ENCODE results near the gene ETV7. TPM values are rescaled to one million over a fixed set of nuclear protein-coding genes. Genes with fewer than 3 reads are reported as not detected.

ETV7 gene
- total RNA-seq, 1 experiment from 2014 or later: 0.58 TPM

GRCh38 chr6:36326356-36326995 is 61.0 kb downstream of the ETV7 start:
- no peak overlapping the region for H3K4me3 ChIP-seq (ENCODE audit: low read depth, low read length, poor library complexity, severe bottlenecking)
- ChIA-PET POLR2A (ENCODE audit: low non-redundant PET) (no interaction called here), CTCF (no interaction called here)
- no peak for DNase-seq (ENCODE audit: low spot score)
- no peaks in the 10 kb centered on the region for H3K4me1 ChIP-seq (ENCODE audit: insufficient read depth, low read length, poor library complexity, severe bottlenecking)
- no peaks in the 10 kb centered on the region for H3K36me3 ChIP-seq (ENCODE audit: insufficient read depth, low read length, poor library complexity, severe bottlenecking)
- H3K9me3 ChIP-seq (ENCODE audit: low read depth, low read length, poor library complexity, severe bottlenecking): no peaks in the 10 kb centered on the region
- no peak overlapping the region for H3K27ac ChIP-seq (ENCODE audit: low read depth, low read length, poor library complexity, severe bottlenecking)
- no peak for TF ChIP-seq CTCF (conservative IDR thresholded peaks at IDR 0.05; ENCODE audit: low read depth, low read length)
- no peak for TF ChIP-seq EZH2 (IDR thresholded peaks at IDR 0.05; ENCODE audit: borderline replicate concordance, low read depth, low read length, poor library complexity, severe bottlenecking)
- no peaks in the 10 kb centered on the region for H3K27me3 ChIP-seq (replicated peaks; ENCODE audit: insufficient read depth, low read depth, low read length, poor library complexity)
- intact Hi-C loops (cut with micrococcal nuclease; ENCODE audit: unreplicated experiment): no loop called here
- BruUV-seq (replicated peaks): no TSS peak

- Histone ChIP-seq H3K4me1 (ENCODE audit: insufficient read depth, low read length, poor library complexity, severe bottlenecking) (no peaks in the 10 kb centered on the region), H3K27me3 (replicated peaks; ENCODE audit: insufficient read depth, low read depth, low read length, poor library complexity) (no peaks in the 10 kb centered on the region), H3K9me3 (ENCODE audit: low read depth, low read length, poor library complexity, severe bottlenecking) (no peaks in the 10 kb centered on the region), H3K36me3 (ENCODE audit: insufficient read depth, low read length, poor library complexity, severe bottlenecking) (no peaks in the 10 kb centered on the region), H3K4me3 (ENCODE audit: low read depth, low read length, poor library complexity, severe bottlenecking) (no peak overlapping the region), H3K27ac (ENCODE audit: low read depth, low read length, poor library complexity, severe bottlenecking) (no peak overlapping the region)
- BruUV-seq (replicated peaks): no TSS peak
- intact Hi-C loops (cut with micrococcal nuclease; ENCODE audit: unreplicated experiment): no loop called here
- no peak for DNase-seq (ENCODE audit: low spot score)
- TF ChIP-seq CTCF (conservative IDR thresholded peaks at IDR 0.05; ENCODE audit: low read depth, low read length) (no peak), EZH2 (IDR thresholded peaks at IDR 0.05; ENCODE audit: borderline replicate concordance, low read depth, low read length, poor library complexity, severe bottlenecking) (no peak)
- POLR2A ChIA-PET (ENCODE audit: low non-redundant PET): no interaction called here
- CTCF ChIA-PET: interaction anchor here (0.6 kb wide), 1 partner anchor 23 kb away, joined by 4 read pairs; no protein-coding TSS in a partner anchor
These were observed 62.8 kb downstream of the ETV7 start for GRCh38 chr6:36324715-36325114.

GRCh38 chr6:36324191-36324590 is 63.3 kb downstream of the ETV7 start:
- BruUV-seq (replicated peaks): no TSS peak
- Histone ChIP-seq H3K4me3 (ENCODE audit: low read depth, low read length, poor library complexity, severe bottlenecking) (no peak overlapping the region), H3K27me3 (replicated peaks; ENCODE audit: insufficient read depth, low read depth, low read length, poor library complexity) (no peaks in the 10 kb centered on the region), H3K9me3 (ENCODE audit: low read depth, low read length, poor library complexity, severe bottlenecking) (no peaks in the 10 kb centered on the region), H3K27ac (ENCODE audit: low read depth, low read length, poor library complexity, severe bottlenecking) (no peak overlapping the region), H3K36me3 (ENCODE audit: insufficient read depth, low read length, poor library complexity, severe bottlenecking) (no peaks in the 10 kb centered on the region), H3K4me1 (ENCODE audit: insufficient read depth, low read length, poor library complexity, severe bottlenecking) (no peaks in the 10 kb centered on the region)
- intact Hi-C loops (cut with micrococcal nuclease; ENCODE audit: unreplicated experiment): no loop called here
- no peak for DNase-seq (ENCODE audit: low spot score)
- ChIA-PET CTCF (interaction anchor here (1.4 kb wide), 1 partner anchor 22 kb away, joined by 4 read pairs; no protein-coding TSS in a partner anchor), POLR2A (ENCODE audit: low non-redundant PET) (no interaction called here)
- TF ChIP-seq EZH2 (IDR thresholded peaks at IDR 0.05; ENCODE audit: borderline replicate concordance, low read depth, low read length, poor library complexity, severe bottlenecking) (no peak), CTCF (conservative IDR thresholded peaks at IDR 0.05; ENCODE audit: low read depth, low read length) (no peak)

Measured in A673 (cell line).